IMR-90 (cell line): ENCODE measurements around the gene SYNRG. TPM values are rescaled to one million over a fixed set of nuclear protein-coding genes. Genes with fewer than 3 reads are reported as not detected.

ENCODE experiments used
- ATAC-seq: fragments of 200-7000 bp; cut with Tn5 transposase; 2 replicates; pipeline ENCODE4 v1.9.1; 2020; ENCODE audit warnings: low read depth, mild to moderate bottlenecking, moderate library complexity
- BruUV-seq: library from RNA; stranded (reverse); fragments of 400-500 nt; replicated peaks from 2 replicates; lab custom pipeline; 2021; lab: Mats Ljungman, UMichigan
- CTCF ChIA-PET: fragments of 300-600 bp; formaldehyde crosslinking; extraction: SDS; loops from one replicate; lab custom pipeline; 2021; ENCODE audit warnings: antibody characterized with exemption; lab: Yijun Ruan, JAX
- POLR2A ChIA-PET: fragments of 300-600 bp; sonication (Branson Sonifier 250); formaldehyde crosslinking; loops from one replicate; lab custom pipeline; 2022; ENCODE audit warnings: antibody characterized with exemption; ENCODE audit not compliant: unreplicated experiment; lab: Charles Lee
- DNase-seq: peaks from one replicate; pipeline ENCODE4 v3.0.0; 2013
- H2AFZ ChIP-seq: replicated peaks from 2 replicates; pipeline ENCODE3; 2013; ENCODE audit warnings: low read length, mild to moderate bottlenecking; ENCODE audit not compliant: poor library complexity
- H2AK5ac ChIP-seq: 2 replicates; pipeline ENCODE4 v1.6.1; 2013; ENCODE audit warnings: low read depth, low read length, inconsistent platforms
- H2AK9ac ChIP-seq: replicated peaks from 2 replicates; pipeline ENCODE3; 2013; ENCODE audit warnings: mild to moderate bottlenecking, low read depth, low read length, moderate library complexity; ENCODE audit not compliant: poor library complexity
- H2BK120ac ChIP-seq: 2 replicates; pipeline ENCODE4 v1.6.1; 2013; ENCODE audit warnings: low read depth, low read length, inconsistent platforms
- H2BK15ac ChIP-seq: 3 replicates; pipeline ENCODE4 v1.6.1; 2013; ENCODE audit warnings: low read depth, low read length, inconsistent platforms
- H2BK20ac ChIP-seq: 2 replicates; pipeline ENCODE4 v1.6.1; 2013; ENCODE audit warnings: low read depth, mild to moderate bottlenecking, inconsistent platforms, low read length, moderate library complexity
- H2BK5ac ChIP-seq: 2 replicates; pipeline ENCODE4 v1.6.1; 2013; ENCODE audit warnings: mild to moderate bottlenecking, low read depth, low read length, inconsistent platforms; ENCODE audit not compliant: poor library complexity, severe bottlenecking
- H3K14ac ChIP-seq: replicated peaks from 2 replicates; pipeline ENCODE4 v1.6.1; 2013; ENCODE audit warnings: low read depth, low read length, inconsistent platforms
- H3K18ac ChIP-seq: 2 replicates; pipeline ENCODE4 v1.6.1; 2013; ENCODE audit warnings: low read depth, low read length, control low read depth
- H3K23ac ChIP-seq: 2 replicates; pipeline ENCODE4 v1.6.1; 2013; ENCODE audit warnings: low read depth, low read length, inconsistent platforms
- H3K27ac ChIP-seq: 2 replicates; pipeline ENCODE4 v1.5.1; 2013; ENCODE audit warnings: mild to moderate bottlenecking, control low read depth, low read length; ENCODE audit not compliant: insufficient read depth
- H3K27me3 ChIP-seq: 2 replicates; pipeline ENCODE4 v1.6.1; 2013; ENCODE audit warnings: low read length; ENCODE audit not compliant: control insufficient read depth, insufficient read depth
- H3K36me3 ChIP-seq: 2 replicates; pipeline ENCODE4 v1.6.1; 2013; ENCODE audit warnings: low read length, mixed read lengths; ENCODE audit not compliant: control insufficient read depth, insufficient read depth
- H3K4ac ChIP-seq: 2 replicates; pipeline ENCODE4 v1.6.1; 2013; ENCODE audit warnings: low read depth, low read length, inconsistent platforms
- H3K4me1 ChIP-seq: 2 replicates; pipeline ENCODE4 v1.6.1; 2013; ENCODE audit warnings: low read length, mixed read lengths; ENCODE audit not compliant: control insufficient read depth, insufficient read depth
- H3K4me2 ChIP-seq: 2 replicates; pipeline ENCODE4 v1.6.1; 2013; ENCODE audit warnings: low read depth, mild to moderate bottlenecking, control low read depth, low read length, moderate library complexity
- H3K4me3 ChIP-seq: 2 replicates; pipeline ENCODE4 v1.5.1; 2013; ENCODE audit warnings: low read depth, mild to moderate bottlenecking, control low read depth, low read length, moderate library complexity; ENCODE audit not compliant: insufficient read depth
- H3K56ac ChIP-seq: 2 replicates; pipeline ENCODE4 v1.6.1; 2013; ENCODE audit warnings: low read length, inconsistent platforms; ENCODE audit not compliant: insufficient read depth; ENCODE audit errors: extremely low read depth
- H3K79me1 ChIP-seq, 2 experiments: 2 replicates each; pipeline ENCODE4 v1.6.1; 2013; ENCODE audit warnings: low read length in 2 of 2, inconsistent platforms in 1 of 2, low read depth in 1 of 2
- H3K9ac ChIP-seq: 2 replicates; pipeline ENCODE4 v1.6.1; 2013; ENCODE audit warnings: low read depth, low read length, control low read depth
- H3K9me1 ChIP-seq: 2 replicates; pipeline ENCODE4 v1.6.1; 2013; ENCODE audit warnings: low read length, inconsistent platforms; ENCODE audit not compliant: insufficient read depth
- H3K9me3 ChIP-seq: 2 replicates; pipeline ENCODE4 v1.6.1; 2013; ENCODE audit warnings: low read length; ENCODE audit not compliant: control insufficient read depth, insufficient read depth
- H4K20me1 ChIP-seq: 2 replicates; pipeline ENCODE4 v1.6.1; 2013; ENCODE audit warnings: low read length, inconsistent platforms; ENCODE audit not compliant: insufficient read depth
- H4K5ac ChIP-seq: 2 replicates; pipeline ENCODE4 v1.6.1; 2013; ENCODE audit warnings: mild to moderate bottlenecking, low read depth, low read length, control low read depth
- H4K8ac ChIP-seq, 2 experiments: 2 replicates each; pipeline ENCODE4 v1.6.1; 2013; ENCODE audit warnings: low read depth in 2 of 2, low read length in 2 of 2, control low read depth in 1 of 2, inconsistent platforms in 1 of 2
- H4K91ac ChIP-seq: 2 replicates; pipeline ENCODE4 v1.6.1; 2013; ENCODE audit warnings: low read depth, low read length, inconsistent platforms; ENCODE audit not compliant: insufficient read depth
- BHLHE40 ChIP-seq: fragments of 150-350 bp; IDR thresholded peaks from 2 replicates; pipeline ENCODE4 v1.6.1; 2016; ENCODE audit warnings: mild to moderate bottlenecking, low read depth, low read length
- CEBPB ChIP-seq: IDR thresholded peaks from 2 replicates; pipeline ENCODE4 v1.6.1; 2012; ENCODE audit warnings: low read depth, low read length, improper control_type of control experiment
- CHD1 ChIP-seq: IDR thresholded peaks from 2 replicates; pipeline ENCODE4 v1.6.1; 2012; ENCODE audit warnings: low read depth, low read length, improper control_type of control experiment
- CTCF ChIP-seq: conservative IDR thresholded peaks from 2 replicates; pipeline ENCODE4 v1.5.1; 2012; ENCODE audit warnings: mild to moderate bottlenecking, low read depth, low read length, improper control_type of control experiment
- ELK1 ChIP-seq: fragments of 150-350 bp; IDR thresholded peaks from 2 replicates; pipeline ENCODE4 v1.6.1; 2016; ENCODE audit warnings: low read depth, mild to moderate bottlenecking, low read length, moderate library complexity, borderline replicate concordance
- FOS ChIP-seq: fragments of 150-350 bp; IDR thresholded peaks from 2 replicates; pipeline ENCODE4 v1.6.1; 2016; ENCODE audit warnings: low read depth, low read length
- MAFK ChIP-seq: IDR thresholded peaks from 2 replicates; pipeline ENCODE4 v1.6.1; 2012; ENCODE audit warnings: low read depth, low read length, improper control_type of control experiment
- MAZ ChIP-seq: IDR thresholded peaks from 2 replicates; pipeline ENCODE4 v1.6.1; 2012; ENCODE audit warnings: low read depth, mild to moderate bottlenecking, low read length, improper control_type of control experiment, moderate library complexity, borderline replicate concordance
- MXI1 ChIP-seq: IDR thresholded peaks from 2 replicates; pipeline ENCODE4 v1.6.1; 2012; ENCODE audit warnings: low read depth, mild to moderate bottlenecking, low read length, moderate library complexity, borderline replicate concordance
- NFE2L2 ChIP-seq: fragments of 150-350 bp; IDR thresholded peaks from 2 replicates; pipeline ENCODE4 v1.6.1; 2016; ENCODE audit warnings: low read depth, mild to moderate bottlenecking, low read length
- POLR2A ChIP-seq: IDR thresholded peaks from 2 replicates; pipeline ENCODE4 v1.6.1; 2012; ENCODE audit warnings: mild to moderate bottlenecking, low read depth, low read length
- RAD21 ChIP-seq: IDR thresholded peaks from 2 replicates; pipeline ENCODE4 v1.6.1; 2012; ENCODE audit warnings: low read length, improper control_type of control experiment
- RCOR1 ChIP-seq: IDR thresholded peaks from 2 replicates; pipeline ENCODE4 v1.6.1; 2012; ENCODE audit warnings: mild to moderate bottlenecking, low read length, improper control_type of control experiment; ENCODE audit not compliant: insufficient replicate concordance
- RFX5 ChIP-seq: IDR thresholded peaks from 2 replicates; pipeline ENCODE4 v1.8.0; 2012; ENCODE audit warnings: low read depth, mild to moderate bottlenecking, low read length, moderate library complexity
- SMC3 ChIP-seq: fragments of 150-350 bp; IDR thresholded peaks from 2 replicates; pipeline ENCODE4 v1.6.1; 2016; ENCODE audit warnings: low read depth, mild to moderate bottlenecking, antibody characterized with exemption, low read length, moderate library complexity
- USF2 ChIP-seq: fragments of 150-350 bp; IDR thresholded peaks from 2 replicates; pipeline ENCODE4 v1.6.1; 2017; ENCODE audit warnings: mild to moderate bottlenecking, antibody characterized with exemption, low read length, low read depth
- WGBS, 2 experiments: methylation state at CpG; one replicate each; pipeline versions ENCODE4 v1.1.5 to v1.1.7; 2013; ENCODE audit warnings: missing lambda C conversion rate in 2 of 2; ENCODE audit not compliant: insufficient read length in 1 of 2; ENCODE audit errors: extremely low coverage in 2 of 2; 5-methylcytosine and 5-hydroxymethylcytosine counted together
- dilution Hi-C: fragments of 300-500 bp; cut with HindIII; formaldehyde crosslinking; loops from one replicate; pipeline ENCODE4 v1.14.3; 2018; ENCODE audit warnings: low sequenced_read_pairs; ENCODE audit not compliant: unreplicated experiment
- in situ Hi-C: fragments of 300-500 bp; cut with MboI; formaldehyde crosslinking; loops from 3 replicates; pipeline ENCODE4 v1.14.3; 2019; ENCODE audit warnings: low sequenced_read_pairs, inconsistent platforms, mixed read lengths
- intact Hi-C: fragments of 100-400 bp; cut with micrococcal nuclease; formaldehyde crosslinking; loops from 2 replicates; pipeline ENCODE4 v1.10.0; 2022
- polyA plus RNA-seq, 3 experiments: library from polyadenylated mRNA; depleted of rRNA; stranded (reverse); fragments of >200 nt; gene quantifications; 2 replicates each; pipeline ENCODE4 v1.2.3, GENCODE V29; 2012; ENCODE audit warnings: low replicate concordance in 1 of 3
- total RNA-seq: library from RNA; depleted of rRNA; stranded (reverse); fragments of >200 nt; gene quantifications from 2 replicates; pipeline ENCODE4 v1.2.3, GENCODE V29; 2012

Gene SYNRG
- total and polyA plus RNA-seq, 2 of the 4 experiments (the other 2 are of a cell fraction), result 11.7 to 15.2 TPM

- H4K91ac ChIP-seq, result no peak overlapping the region
- H3K4me3 ChIP-seq, result no peak overlapping the region
- no peak overlapping the region for H3K27ac ChIP-seq
- no peak overlapping the region for H2BK15ac ChIP-seq
- 0 out of 2 replicates have a peak, but pooled peaks cover 2% of the 10 kb centered on the region for H3K4me1 ChIP-seq
- no peak overlapping the region for H3K56ac ChIP-seq
- peaks cover 3% of the 10 kb centered on the region; the same call in 1 of the 2 replicates for H3K9me1 ChIP-seq
- H3K9me3 ChIP-seq, result no peaks in the 10 kb centered on the region
- no peak overlapping the region for H3K4me2 ChIP-seq
- TF ChIP-seq MXI1, result no peak
- TF ChIP-seq POLR2A, result no peak
- TF ChIP-seq USF2, result no peak
- TF ChIP-seq CHD1, result no peak
- no peak for TF ChIP-seq ELK1
- no peak for TF ChIP-seq MAFK
- no peak for TF ChIP-seq RFX5
- no peak for TF ChIP-seq RAD21
- no peak for TF ChIP-seq RCOR1
- no peak for TF ChIP-seq FOS
- no peak for TF ChIP-seq NFE2L2
- no peak for TF ChIP-seq SMC3
- TF ChIP-seq MAZ, result no peak
- no peak for TF ChIP-seq BHLHE40
- no peak for TF ChIP-seq CTCF
- no peak for TF ChIP-seq CEBPB
- H4K20me1 ChIP-seq, result no peaks in the 10 kb centered on the region
- no peak overlapping the region for H3K4ac ChIP-seq
- H3K27me3 ChIP-seq, result no peaks in the 10 kb centered on the region
- no peak overlapping the region for H4K5ac ChIP-seq
- H3K36me3 ChIP-seq, result peaks cover 24% of the 10 kb centered on the region
- ChIA-PET POLR2A (no interaction called here), CTCF (interaction anchor here (0.6 to 0.9 kb wide), 2 partner anchors 14 to 95 kb away, joined by 3 to 12 read pairs; no protein-coding TSS in a partner anchor)
- H2BK5ac ChIP-seq, result no peak overlapping the region
- no peak overlapping the region for H2AK5ac ChIP-seq
- intact Hi-C loops (no loop called here), dilution Hi-C loops (no loop called here), in situ Hi-C loops (no loop called here)
- no peak overlapping the region for H3K23ac ChIP-seq
- ATAC-seq (no peak), DNase-seq (no peak)
- no peak overlapping the region for H3K18ac ChIP-seq
- H3K14ac ChIP-seq, result no peak overlapping the region
- no TSS peak for BruUV-seq
- WGBS, 2 experiments, result no CpG with 5 or more reads among the region's 3 CpGs
- H2AK9ac ChIP-seq, result no peak overlapping the region
- H2BK20ac ChIP-seq, result no peak overlapping the region
- peaks cover 17 to 32% of the 10 kb centered on the region in 2 experiments for H3K79me1 ChIP-seq
- H2AFZ ChIP-seq, result no peak overlapping the region
- H4K8ac ChIP-seq, result no peak overlapping the region
- H3K9ac ChIP-seq, result no peak overlapping the region
- no peak overlapping the region for H2BK120ac ChIP-seq
Observed at GRCh38 chr17:37555386-37555785, 53.8 kb downstream of the SYNRG start.
